ENCODE measurements around the gene MICAL1.
"Not testable (repeated sequence)": the region's sequence is repeated elsewhere in the genome, so short reads cannot be mapped to it uniquely, and the experiment has no call there.

Gene MICAL1

DNA sequence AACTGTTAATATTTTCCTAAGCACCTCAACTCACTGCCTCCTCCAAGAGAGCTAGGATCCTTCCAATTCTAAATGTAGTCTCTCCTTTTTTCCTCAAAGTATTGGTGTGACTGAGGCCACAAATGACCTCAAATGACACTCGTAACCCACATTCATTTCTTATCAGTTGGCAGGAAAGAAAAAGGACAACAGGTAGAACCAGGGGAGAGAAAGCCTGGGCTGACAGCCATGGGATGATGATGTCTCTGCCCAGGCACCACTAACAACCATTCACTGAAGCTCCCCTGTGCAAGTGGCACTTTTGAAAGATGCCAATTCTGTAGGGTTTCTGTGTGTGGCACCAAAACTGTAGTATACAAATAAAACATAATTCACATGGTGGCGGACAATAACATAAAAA, 20.1 kb upstream of the MICAL1 start:
- DNase-seq (ENCODE audit: low spot score), result no peak

DNA sequence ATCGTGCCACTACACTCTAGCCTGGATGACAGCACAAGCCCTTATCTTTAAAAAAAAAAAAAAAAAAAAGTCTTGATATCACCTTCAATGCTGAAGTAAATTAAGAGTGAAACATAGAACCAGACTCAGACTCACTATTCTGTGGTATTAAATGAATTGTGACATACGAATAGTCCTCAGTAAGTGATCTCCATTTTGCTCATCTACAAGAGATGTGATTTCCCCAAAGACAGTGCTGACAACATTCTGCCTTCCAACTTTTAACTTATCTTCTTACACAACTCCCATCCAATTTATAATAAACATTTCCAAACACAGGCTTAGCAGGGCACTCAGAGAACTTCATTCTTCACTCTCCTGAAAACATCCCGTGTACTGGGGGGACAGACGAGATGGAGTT, 19.4 kb upstream of the MICAL1 start:
- DNase-seq (ENCODE audit: low spot score), result no peak

DNA sequence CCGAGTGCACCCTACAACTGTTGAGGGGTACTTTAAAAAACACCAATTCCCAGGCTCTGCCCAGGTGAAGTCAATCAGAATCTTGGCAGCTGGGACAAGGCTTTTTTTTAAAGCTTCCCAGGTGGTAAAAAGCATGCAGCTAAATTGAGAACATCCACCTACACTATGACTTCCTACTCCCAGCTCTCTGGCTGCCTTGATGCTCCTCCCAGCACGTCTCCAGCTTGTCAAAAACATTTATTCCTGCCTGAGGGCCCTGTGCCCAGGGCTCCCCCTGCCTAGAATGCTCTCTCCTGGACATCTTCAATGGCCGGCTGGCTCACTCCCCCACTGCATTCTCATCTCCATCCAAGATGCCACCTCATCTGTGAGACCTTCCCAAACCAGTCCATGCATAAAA, 17.5 kb upstream of the MICAL1 start:
- no peak for DNase-seq (ENCODE audit: low spot score)

DNA sequence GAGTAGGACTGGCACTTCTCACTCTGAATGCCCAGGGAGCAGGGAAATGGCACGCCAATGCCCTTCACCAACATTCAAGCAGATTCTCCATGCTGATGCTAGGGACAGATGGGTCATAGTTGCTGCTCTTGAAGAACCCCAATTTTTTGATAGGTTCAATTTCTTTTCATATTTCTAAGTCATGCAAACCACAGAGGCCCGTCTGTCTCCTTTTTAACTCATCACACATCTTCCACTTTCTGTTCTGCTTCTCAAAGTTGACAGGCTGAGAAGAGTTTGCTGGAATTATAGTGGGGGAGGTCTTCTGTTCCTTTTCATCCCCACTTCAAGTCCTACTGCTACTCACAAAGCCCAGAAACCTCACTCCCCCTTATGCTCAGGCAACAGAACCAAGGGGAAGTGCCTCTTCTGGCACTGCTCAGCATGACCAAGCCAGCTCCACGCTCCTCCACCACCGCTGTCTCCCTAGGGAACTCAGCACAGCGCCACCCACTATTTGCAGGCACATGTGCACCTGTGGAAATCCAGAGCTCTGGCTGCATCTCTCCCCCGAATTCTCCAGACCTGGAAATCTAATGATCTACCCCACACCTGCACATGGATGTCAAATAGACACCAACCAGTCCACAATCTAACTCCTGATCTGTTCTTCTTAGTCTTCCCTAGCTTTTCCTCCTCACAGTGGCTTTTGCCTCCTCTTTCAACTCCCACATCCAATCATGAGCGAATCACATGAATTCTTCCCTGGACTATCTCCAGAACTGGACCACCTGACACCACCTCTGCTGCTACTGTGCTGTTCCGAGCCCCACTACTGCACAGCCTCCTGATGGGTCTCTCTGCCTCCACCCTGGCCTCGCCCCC, 16.8 kb upstream of the MICAL1 start:
- peak; percentile 46 for DNase-seq (ENCODE audit: low spot score)

DNA sequence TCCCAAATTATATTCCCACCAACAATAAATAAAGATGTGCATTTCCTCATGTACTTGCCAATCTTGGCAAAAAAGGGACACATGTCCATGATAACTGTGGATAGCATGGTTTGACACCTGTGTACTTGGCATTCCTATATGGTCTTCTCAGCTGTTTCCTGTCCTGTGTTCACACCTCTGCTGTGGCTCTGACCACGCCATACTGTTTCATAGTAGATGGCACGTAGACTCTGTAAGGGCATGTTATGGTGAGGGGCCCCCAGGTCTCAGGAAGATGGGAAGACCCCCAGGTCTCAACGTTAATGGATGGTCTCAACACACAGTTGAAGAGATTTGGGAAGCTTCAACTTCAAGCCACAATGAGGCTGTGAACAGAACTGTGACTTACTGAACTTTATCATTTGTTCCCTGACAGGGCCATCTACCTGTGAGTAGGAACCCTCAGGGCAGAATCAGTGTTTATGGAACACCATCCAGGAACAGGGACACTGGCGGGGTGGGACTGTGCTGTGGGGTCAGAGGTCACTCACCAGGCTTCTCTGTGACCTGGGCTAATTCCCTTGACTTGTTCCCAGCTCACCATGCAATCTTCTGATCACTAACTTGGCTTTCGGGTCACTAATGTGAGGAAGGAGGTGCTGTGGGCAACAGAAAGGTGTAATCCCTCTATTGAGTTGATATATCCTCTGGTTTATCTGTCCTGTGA, 15.7 kb upstream of the MICAL1 start:
- DNase-seq (ENCODE audit: low spot score), result no peak

DNA sequence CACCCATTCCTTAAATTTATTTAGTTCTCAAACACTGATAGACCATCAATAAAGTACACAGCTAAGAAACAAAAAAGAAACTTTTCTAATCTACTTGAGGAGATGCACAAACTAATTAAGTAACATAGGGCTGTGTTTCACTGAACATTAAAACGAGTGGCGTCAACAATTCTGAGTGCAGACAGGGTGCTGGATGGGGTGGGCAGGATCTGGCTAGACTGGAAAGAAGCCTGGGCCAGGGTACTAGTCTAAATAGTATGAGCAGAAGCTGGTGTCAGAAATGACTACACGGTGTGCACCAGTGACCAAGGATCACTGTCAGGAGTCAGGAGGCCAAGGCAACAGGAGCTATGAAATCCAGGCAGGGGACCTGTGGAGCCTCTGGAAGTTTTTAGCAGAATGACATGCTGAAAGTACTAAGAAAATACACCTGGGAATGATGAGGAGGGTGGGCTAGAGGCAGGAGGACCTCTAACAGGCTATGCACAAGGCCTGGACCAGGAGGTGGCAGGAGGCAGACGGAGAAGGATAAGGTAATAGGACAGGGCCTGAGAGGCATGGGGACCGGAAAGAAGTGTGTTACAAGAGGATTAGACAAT, 14.1 kb upstream of the MICAL1 start:
- no peak for DNase-seq (ENCODE audit: low spot score)

DNA sequence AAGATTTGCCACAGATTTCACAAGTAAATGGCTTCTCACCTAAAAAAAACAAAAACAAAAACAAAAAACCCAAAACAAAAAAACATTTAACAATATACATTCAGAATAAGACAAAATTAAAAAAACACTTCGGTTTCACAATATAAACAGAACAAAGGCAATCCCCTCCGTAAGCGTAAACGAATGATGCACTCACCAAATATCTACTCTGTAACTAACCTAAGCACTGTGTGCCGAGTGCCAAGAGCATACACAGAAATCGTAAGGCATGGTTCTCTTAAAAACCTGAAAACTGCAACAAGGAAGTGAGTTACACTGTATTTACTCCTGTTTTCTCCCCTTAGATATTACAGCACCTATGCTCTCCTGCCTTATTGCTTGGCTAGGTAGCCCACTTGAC, 12.1 kb upstream of the MICAL1 start:
- DNase-seq (ENCODE audit: low spot score), result no peak

DNA sequence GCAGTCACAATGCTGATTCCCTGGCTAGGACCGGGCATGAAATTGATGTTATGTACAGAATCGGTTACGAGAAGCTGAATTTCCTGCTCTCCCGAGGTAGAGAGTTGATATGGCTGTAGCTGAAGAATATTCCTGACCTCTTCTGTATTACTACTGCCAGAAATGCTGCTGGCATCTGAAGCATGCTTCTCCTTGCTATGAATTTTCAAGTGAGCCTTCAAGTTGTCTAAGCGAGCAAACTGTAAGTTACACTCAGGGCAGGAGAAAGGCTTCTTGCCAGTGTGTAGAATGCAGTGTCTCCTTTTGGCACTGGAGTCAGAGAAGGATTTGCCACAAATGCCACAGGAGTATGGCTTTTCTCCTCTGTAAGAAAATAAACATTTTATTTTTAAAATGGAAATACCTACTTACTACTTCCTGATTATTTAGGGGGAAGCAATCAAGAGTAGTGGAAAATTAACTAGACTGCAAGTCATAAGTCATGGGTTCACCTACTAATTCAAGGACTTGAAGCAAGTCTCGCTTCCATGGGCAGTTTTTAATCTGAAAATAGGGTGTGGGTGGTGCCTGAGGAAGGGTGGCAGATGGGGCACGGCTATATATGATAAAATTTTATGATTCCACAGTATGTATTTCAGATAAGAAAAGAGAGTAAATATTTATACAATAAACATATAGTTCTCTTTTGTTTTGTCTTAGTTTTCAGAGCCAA, 10.8 kb upstream of the MICAL1 start:
- no peak for DNase-seq (ENCODE audit: low spot score)

DNA sequence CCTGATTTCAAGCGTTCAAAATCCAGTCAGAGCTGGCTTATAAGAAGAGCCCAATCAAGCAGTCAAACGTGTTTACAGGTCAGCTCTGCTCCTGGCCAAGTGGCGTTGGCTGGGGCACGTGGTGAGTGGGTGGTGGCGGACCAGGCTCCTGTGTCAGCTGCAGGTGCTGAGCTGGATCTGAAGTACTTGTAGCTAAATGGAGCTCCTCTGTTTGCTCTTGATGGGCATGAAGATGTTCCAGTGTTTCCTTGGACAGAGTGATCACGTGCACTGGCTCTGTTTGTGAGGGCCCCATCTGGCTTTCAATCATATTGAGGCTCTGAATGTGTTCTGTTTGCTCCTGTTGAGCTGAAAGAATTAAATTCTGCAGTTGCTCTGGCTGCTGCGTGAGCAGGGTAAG, 10.2 kb upstream of the MICAL1 start:
- no peak for DNase-seq (ENCODE audit: low spot score)

DNA sequence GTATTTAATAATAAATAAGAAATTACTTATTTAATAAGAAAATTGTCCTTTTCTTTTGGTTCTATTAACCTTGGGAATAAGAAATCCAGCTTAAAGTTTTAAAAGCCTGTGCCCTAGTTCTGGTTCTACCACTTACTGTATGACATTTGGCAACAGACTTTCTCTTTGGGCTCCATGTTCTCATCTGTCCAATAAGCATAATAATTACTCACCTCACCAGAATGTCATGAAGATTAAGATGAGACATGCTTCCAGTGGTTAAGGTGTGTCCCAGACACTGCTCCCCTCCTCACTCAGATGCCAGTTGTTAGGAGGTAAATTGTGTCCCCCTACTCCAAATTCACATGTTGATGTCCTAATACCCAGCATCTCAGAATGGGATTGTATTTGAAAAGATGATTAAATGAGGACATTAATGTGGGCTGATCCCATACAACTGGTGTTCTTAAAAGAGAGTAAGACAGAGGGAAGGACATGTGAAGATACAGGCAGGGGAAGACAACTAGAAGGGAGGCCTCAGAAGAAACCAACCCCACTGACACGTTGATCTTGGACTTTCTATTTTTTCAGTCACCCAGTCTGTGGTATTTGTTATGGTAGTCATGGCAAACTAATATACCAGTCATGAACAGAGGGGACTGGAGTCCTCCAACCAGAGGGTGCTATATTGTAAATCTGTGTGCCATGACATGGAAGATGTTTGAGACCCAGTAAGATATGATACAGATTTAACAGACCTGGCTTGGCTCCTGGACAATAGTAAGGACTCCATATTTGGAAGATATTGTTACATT, 6.4 kb upstream of the MICAL1 start:
- no peak for DNase-seq (ENCODE audit: low spot score)

DNA sequence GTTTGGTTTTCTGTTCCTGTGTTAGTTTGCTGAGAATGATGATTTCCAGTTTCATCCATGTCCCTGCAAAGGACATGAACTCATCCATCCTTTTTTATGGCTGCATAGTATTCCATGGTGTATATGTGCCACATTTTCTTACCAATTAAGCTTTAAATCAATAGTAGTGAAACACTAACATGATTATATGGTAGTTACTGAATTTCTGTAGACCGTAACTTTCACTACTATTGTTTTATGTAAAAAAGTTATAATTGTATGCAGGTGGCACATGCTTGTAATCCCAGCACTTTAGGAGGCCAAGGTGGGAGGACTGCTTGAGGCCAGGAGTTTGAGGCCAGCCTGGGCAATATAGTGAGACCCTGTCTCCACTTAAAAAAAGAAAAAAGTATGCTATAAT, 5.6 kb upstream of the MICAL1 start:
- not testable (repeated sequence) for DNase-seq (ENCODE audit: low spot score)

DNA sequence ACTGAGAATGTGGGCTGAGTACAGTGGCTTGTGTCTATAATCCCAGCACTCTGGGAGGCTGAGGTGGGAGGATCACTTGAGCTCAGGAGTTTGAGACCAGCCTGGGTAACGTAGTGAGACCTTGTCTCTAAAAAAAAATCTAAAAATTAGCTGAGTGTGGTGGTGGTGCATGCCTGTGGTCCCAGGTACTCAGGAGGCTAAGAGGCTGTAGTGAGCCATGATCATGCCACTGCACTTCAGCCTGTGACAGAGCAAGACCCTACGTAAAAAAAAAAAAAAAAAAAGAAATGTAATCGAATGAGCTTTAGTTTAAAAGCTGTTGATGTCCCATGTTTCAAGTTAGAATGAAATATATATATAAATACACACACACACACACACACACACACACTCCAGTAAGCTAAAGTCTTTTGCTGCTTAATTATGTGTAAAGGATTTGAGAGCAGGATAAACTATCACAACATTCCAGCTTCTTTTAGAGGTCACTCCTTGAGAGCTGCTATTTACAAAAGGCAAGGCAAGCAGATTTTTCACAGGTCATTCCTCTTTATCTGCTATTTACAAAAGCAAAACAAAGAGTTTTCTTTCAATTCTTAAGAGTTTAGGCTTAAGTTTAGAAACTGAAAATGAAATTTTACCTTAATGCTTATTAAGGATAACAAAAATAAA, 4.7 kb upstream of the MICAL1 start:
- no peak for DNase-seq (ENCODE audit: low spot score)

DNA sequence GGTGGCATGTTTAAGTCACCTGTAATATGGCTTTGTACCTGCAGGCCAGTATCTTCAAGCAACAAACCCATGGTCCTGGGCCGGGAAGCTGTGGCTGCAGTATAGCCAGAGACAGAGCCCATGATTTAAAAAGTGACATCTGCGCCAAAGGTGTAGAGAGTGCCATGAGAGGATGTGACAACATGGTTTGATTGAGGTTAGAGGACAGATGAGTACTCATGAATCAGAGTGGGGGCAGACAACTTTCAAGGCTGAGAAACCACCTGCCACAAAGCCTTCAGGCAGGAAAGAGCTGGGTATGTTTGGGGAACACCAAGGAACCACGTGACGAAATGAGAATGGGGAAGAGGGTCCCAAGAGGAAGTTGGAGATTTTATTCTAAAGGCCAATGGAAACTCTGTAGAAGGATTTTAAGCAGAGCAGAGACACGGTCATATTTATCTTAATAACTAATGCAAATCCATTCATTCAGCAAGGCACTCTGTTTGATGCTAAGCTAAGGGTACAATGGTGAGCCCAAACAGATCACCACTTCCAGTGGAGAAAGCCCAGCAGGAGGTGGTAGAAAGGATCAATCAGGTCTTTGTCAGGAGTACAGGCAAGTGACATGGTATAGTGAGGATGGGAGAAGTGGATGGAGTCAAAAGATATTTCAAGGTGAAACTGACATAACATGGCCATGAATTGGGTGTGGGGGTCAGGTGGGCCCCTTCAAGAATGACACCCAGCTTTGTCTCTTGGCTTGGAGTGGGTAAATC, 3.4 kb upstream of the MICAL1 start:
- peak; percentile 36 for DNase-seq (ENCODE audit: low spot score)

DNA sequence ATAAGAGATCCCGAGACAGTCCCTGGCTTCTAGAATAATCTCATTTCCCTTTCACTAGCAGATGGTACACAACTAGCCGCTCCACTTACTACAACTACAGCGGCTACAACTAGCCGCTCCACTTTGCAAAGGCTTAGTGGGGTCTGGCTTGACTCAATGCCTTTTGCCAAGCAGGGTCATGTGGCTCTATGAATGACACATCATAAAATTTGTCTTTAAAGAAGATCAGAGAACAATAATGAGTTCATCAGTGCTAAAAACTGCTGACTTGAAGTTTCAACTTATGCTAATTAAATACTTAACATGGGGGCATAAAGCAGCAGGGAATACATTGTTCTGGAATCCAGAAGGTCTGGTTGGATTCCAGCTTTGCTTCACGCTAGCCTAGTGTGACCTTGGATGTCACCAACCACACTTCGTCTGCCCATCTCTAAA, 2.0 kb upstream of the MICAL1 start:
- DNase-seq (ENCODE audit: low spot score), result no peak

DNA sequence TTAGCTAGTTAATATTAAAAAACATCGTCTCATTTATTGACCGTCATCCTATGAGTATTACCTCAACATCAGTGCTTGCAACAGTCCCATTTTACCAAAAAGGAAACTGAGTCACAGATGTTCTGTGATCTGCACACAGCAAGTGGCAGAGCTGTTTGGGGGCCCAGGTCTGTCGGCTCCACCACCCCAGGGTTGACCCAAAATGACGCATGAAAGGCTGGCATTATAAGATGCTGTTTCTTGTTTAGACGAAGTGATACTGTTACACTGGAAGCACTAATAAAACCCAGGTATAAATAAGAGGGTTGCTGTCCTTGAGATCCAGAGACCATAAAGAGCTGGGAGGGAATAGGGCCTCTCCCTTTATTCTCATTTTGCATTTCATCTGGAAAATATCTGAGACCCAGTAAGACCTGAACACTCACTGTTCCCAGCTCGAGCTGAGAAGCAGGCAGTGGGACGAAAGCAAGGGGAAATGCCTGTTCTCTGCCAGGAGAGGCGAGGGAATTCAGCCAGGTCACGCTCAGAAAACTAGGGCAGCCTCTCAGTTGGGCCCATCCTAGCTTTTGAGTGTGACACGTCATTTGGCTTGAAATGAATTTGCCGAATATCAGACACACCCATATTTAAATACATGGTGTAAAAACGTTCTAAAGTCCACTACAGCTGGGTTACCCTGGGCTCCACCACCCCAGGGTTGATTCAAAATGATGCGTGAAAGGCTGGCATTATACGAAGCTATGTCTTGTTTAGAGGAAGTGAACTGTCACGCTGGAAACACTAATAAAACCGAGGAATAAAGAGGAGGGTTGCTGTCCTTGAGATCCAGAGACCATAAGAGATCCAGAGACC, 1.4 kb upstream of the MICAL1 start:
- no peak for DNase-seq (ENCODE audit: low spot score)

DNA sequence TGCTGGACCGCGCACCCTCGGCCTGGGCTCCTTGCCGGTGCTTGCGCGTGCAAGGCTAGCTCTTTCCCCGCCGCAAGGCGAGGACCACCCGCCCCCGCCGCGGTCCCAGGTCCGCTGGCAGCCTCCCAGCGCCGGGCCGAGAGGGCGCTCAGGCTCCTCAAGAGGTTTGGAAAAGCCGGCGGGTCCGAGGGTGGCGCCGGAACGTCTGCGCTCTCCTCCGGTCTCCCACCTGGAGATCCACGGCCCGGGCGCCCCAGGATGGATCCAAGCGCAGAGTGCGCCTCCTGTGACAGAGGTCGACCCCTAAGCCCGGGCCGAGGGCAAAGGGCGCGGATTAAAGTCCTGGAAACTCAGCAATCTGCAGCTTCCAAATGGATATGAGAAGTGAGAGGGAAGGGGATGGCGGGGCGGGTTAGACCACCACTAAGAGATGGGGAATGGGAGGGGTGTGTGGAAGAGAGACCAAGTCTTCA, 575 bp upstream of the MICAL1 start:
- peak; percentile 17 for DNase-seq (ENCODE audit: low spot score)

DNA sequence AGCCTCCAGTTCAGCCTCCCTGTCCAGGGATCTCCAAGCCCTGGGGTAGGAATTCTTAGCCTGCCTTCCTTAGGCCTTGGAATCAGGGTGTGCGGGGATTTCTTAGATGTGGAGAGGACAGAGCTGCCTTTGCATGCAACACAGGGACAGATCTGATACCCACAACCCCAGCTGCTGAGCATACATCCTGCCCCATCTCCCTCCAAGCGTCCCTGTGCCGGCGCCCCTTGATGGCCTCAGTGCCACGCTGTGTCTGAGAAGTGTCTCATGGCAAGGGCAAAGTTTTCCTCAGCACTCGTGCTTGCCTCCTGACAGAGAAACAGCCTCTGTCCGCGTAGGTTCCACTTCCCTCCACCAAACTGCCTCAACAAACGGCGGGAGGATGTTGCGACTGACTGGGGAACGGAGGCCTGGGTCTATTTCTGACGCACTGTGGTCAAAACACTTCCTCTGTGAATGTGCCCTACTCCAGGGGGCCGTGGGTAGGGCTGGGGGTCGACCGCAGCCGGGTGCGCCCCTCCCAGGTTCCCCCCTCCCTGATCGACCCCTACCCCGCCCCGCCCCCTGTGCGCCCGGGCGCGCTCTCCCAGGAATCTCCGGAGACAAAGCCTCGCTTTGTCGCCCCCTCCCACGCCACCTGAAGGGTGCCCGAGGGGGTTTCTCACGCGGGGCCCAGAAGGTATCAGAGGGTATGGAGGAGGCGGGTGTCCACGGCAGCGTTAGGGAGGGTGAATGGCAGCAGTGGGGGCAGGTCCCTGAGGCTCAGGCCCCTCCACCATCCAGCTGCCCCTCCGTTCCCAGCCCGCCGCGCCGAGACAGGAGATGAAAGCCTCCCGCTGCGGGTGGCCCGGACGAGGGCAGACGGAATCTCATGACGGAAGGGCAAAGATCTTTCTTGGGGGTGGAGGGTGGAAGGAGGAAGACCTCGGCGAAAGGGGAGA, 806 bp downstream of the MICAL1 start:
- peak; percentile 78 for DNase-seq (ENCODE audit: low spot score)
